Neuron (in vitro differentiated cells): Measurements from ENCODE around the gene SERINC3.

Experiments used
- H2AFZ ChIP-seq: one replicate; pipeline ENCODE4 v1.6.1; 2013; ENCODE audit warnings: low read depth, mild to moderate bottlenecking, inconsistent platforms, low read length, moderate library complexity
- H3K27me3 ChIP-seq: one replicate; pipeline ENCODE4 v1.6.1; 2013; ENCODE audit warnings: low read length; ENCODE audit not compliant: insufficient read depth
- H3K36me3 ChIP-seq: one replicate; pipeline ENCODE4 v1.6.1; 2013; ENCODE audit warnings: low read length; ENCODE audit not compliant: insufficient read depth
- H3K4me1 ChIP-seq: one replicate; pipeline ENCODE4 v1.6.1; 2013; ENCODE audit warnings: low read length; ENCODE audit not compliant: insufficient read depth
- H3K4me3 ChIP-seq: 2 replicates; pipeline ENCODE4 v1.5.1; 2013; ENCODE audit warnings: mild to moderate bottlenecking, low read length, moderate library complexity
- H3K9me3 ChIP-seq: one replicate; pipeline ENCODE4 v1.6.1; 2013; ENCODE audit warnings: low read length

Gene SERINC3

DNA sequence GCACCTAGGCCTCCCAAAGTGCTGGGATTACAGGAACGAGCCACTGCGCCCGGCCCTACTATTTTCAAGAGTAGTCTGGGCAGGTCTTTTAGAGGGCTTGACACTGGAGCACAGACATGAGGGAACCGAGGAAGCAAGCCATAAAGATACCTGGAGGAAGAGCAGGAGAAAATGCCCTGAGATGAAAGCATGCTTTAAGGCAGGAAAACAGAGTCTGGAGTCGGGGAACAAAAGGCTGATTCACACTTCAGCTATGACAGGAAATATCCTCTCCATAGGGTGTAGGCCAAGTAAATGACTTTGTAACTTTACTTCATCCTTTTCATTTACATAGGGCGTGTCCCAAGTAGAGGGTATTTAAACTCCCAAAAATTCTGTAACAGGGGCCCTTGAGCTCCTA lies 4.3 kb upstream of the SERINC3 start:
- Histone ChIP-seq H3K36me3 (no peaks in the 10 kb centered on the region), H3K9me3 (no peaks in the 10 kb centered on the region), H3K4me1 (peaks cover 5% of the 10 kb centered on the region), H3K27me3 (no peaks in the 10 kb centered on the region), H3K4me3 (no peak overlapping the region), H2AFZ (no peak overlapping the region)

GRCh38 chr20:44523746-44524145 lies 1.9 kb upstream of the SERINC3 start:
- Histone ChIP-seq H3K27me3 (no peaks in the 10 kb centered on the region), H3K36me3 (no peaks in the 10 kb centered on the region), H3K4me1 (peaks cover 16% of the 10 kb centered on the region), H2AFZ (peak overlapping the region; percentile 79), H3K9me3 (no peaks in the 10 kb centered on the region), H3K4me3 (no peak overlapping the region)

GRCh38 chr20:44522841-44523240 lies 971 bp upstream of the SERINC3 start:
- Histone ChIP-seq H3K36me3 (no peaks in the 10 kb centered on the region), H2AFZ (peak overlapping the region; percentile 79), H3K9me3 (no peaks in the 10 kb centered on the region), H3K27me3 (no peaks in the 10 kb centered on the region), H3K4me3 (no peak overlapping the region), H3K4me1 (peaks cover 16% of the 10 kb centered on the region)

DNA sequence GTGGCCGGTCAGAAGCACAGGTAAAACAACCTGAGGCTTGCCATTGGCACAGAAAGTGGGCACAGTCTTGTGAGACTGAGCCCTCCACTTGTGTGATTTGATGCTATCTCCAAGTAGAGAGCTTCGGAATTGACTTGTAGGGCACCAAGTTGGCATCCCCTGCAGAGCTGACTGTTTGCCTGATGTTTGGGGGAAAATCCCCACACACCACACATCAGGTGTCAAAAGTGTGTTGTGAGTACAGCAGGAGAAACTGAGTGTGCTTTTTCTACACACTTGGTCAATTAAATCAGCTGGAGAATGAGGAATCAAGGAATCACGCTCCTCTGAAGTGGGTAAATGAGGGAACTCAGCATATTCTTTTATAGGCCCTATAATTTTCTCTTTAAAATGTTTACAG lies 989 bp downstream of the SERINC3 start:
- H3K36me3 ChIP-seq = no peaks in the 10 kb centered on the region
- H3K9me3 ChIP-seq = no peaks in the 10 kb centered on the region
- peaks cover 16% of the 10 kb centered on the region for H3K4me1 ChIP-seq
- H2AFZ ChIP-seq = no peak overlapping the region
- peak overlapping the region; percentile 90 for H3K4me3 ChIP-seq
- H3K27me3 ChIP-seq = no peaks in the 10 kb centered on the region

GRCh38 chr20:44518248-44518647 lies 3.6 kb downstream of the SERINC3 start:
- peaks cover 2% of the 10 kb centered on the region for H3K36me3 ChIP-seq
- H2AFZ ChIP-seq = no peak overlapping the region
- no peaks in the 10 kb centered on the region for H3K9me3 ChIP-seq
- H3K4me3 ChIP-seq = no peak overlapping the region
- H3K4me1 ChIP-seq = peaks cover 16% of the 10 kb centered on the region
- H3K27me3 ChIP-seq = no peaks in the 10 kb centered on the region

DNA sequence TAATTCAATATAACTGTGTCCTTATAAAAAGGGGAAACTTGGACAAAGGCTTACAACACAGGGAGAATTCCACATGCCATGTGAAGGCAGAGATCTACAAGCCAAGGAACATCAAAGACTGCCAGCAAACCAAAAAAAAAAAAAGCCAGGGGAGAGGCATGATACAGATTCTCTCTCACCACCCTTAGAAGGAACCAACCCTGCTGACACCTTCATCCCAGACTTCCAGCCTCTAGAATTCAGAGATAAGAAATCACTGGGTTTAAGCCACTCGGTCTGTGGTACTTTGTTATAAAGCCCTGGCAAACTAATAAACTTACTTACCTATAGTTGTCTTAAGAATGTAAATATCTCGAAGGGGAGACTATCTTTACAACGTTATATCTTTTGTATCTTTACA lies 4.4 kb downstream of the SERINC3 start:
- H2AFZ ChIP-seq = no peak overlapping the region
- H3K4me3 ChIP-seq = no peak overlapping the region
- no peaks in the 10 kb centered on the region for H3K27me3 ChIP-seq
- peaks cover 4% of the 10 kb centered on the region for H3K36me3 ChIP-seq
- H3K9me3 ChIP-seq = no peaks in the 10 kb centered on the region
- peaks cover 13% of the 10 kb centered on the region for H3K4me1 ChIP-seq

DNA sequence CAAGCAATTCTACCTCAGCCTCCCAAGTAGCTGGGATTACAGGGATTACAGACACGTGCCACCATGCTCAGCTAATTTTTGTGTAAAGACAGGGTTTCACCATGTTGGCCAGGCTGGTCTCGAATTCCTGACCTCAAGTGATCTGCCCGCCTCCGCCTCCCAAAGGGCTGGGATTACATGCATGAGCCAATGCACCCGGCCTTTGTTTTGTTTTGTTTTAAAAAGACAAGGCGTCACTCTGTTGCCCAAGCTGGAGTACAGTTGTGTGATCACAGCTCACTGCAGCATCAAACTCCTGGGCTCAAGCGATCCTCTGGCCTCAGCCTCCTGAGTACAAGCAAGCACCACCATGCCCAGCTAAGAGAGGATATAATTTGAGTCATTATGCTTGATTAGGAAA lies 5.4 kb downstream of the SERINC3 start:
- no peak overlapping the region for H2AFZ ChIP-seq
- no peaks in the 10 kb centered on the region for H3K9me3 ChIP-seq
- H3K4me3 ChIP-seq = no peak overlapping the region
- H3K4me1 ChIP-seq = peaks cover 11% of the 10 kb centered on the region
- H3K27me3 ChIP-seq = no peaks in the 10 kb centered on the region
- H3K36me3 ChIP-seq = peaks cover 6% of the 10 kb centered on the region

DNA sequence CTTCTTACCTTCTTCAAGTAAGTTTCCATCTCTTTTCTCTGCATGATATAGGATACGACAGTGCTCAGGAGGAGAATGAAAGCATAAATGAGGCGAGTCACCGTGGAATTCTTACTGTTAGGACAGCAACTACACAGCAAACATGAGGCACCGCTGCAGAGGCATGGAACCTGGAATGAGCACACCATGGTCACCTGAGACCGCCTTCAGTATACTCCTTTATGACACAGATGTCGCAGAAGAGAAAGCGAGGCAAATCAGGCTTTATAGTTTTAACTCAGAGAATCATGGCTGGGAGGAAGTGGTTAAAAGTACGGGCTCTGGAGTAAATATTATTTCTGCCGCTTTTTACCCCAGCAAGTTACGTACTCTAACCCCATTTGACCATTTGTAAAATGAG lies 8.0 kb downstream of the SERINC3 start:
- Histone ChIP-seq H3K27me3 (no peaks in the 10 kb centered on the region), H3K36me3 (peaks cover 22% of the 10 kb centered on the region), H2AFZ (no peak overlapping the region), H3K4me3 (no peak overlapping the region), H3K9me3 (no peaks in the 10 kb centered on the region), H3K4me1 (no peaks in the 10 kb centered on the region)

DNA sequence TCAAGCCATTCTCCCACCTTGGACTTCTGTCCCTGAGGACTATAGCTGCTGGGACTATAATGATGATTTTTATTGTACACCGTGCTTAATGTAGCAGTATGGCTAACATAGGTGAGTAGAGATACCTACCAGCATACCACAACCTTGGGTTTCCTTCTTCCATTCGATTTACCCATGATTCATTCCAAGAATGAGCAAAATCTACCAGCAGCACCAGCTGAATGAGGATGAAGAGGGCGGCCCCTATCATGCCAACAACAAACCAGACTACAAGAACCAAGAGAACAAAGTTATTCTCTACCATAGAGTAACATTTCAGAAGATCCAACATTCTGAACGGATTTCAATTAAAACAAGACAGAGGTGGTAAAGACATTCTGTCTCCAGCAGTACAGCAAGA lies 12.1 kb downstream of the SERINC3 start:
- Histone ChIP-seq H3K36me3 (peaks cover 48% of the 10 kb centered on the region), H2AFZ (no peak overlapping the region), H3K9me3 (no peaks in the 10 kb centered on the region), H3K4me3 (no peak overlapping the region), H3K27me3 (no peaks in the 10 kb centered on the region), H3K4me1 (no peaks in the 10 kb centered on the region)

DNA sequence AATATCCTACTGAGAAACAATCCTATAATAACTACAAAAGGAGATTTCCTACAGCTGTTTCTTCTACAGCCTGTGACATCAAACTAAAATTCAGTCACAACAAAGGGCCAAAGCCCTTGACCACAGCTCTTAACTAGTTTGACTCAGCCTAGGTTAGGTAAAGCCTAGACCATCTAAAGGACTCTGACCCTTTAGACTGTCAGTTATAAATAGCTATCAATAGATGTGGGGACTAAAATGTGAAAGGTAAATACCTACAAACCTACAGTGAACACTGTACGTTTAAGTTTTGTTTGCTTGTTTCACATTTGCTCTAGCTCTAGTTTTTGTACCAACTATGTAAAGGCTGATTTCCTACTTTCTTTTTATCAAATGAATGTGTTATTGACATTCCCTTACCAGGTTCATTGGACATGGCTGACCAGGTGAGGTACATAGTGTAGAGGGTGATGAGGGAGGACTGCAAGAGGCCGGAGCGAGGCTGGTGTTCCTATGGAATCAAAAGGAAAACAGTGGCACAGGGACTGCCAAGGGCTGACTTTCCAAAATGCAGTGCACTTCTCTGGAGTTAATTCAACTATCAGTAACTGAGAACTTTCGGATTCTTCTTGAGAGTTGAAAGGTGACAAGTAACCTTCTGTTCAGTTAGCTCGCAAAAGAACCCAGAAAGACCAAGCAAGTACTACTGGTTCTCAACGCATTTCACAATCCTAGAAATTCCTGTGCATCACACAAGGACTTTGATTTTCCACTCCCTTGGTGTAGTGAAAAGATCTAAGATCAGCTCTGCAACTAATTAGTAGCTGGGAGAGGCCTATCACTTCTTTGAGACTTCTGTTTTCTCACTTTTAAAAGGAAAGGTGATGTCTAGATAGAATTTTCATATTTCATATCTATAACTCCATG lies 17.2 kb downstream of the SERINC3 start:
- no peaks in the 10 kb centered on the region for H3K9me3 ChIP-seq
- peaks cover 80% of the 10 kb centered on the region for H3K36me3 ChIP-seq
- H3K4me1 ChIP-seq = no peaks in the 10 kb centered on the region
- H2AFZ ChIP-seq = no peak overlapping the region
- H3K4me3 ChIP-seq = no peak overlapping the region
- no peaks in the 10 kb centered on the region for H3K27me3 ChIP-seq

DNA sequence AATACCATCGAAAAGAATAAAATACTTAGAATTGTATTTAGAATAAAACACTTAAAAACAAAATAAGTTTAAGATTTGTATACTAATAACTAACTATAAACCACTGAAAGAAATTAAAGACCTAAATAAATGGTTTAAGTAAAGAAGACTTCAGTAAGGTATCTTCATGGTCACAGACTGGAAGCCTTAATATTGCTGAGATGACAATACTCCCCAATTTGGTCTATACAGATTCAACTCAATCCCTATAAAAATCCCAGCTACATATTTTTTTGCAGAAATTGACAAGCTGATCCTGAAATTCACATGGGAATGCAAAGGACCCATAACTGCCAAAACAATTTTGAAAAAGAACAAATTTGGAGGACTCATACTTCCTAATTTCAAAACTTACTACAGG lies 18.9 kb downstream of the SERINC3 start:
- Histone ChIP-seq H3K36me3 (peaks cover 78% of the 10 kb centered on the region), H3K9me3 (no peaks in the 10 kb centered on the region), H3K27me3 (no peaks in the 10 kb centered on the region), H2AFZ (no peak overlapping the region), H3K4me3 (no peak overlapping the region), H3K4me1 (no peaks in the 10 kb centered on the region)

DNA sequence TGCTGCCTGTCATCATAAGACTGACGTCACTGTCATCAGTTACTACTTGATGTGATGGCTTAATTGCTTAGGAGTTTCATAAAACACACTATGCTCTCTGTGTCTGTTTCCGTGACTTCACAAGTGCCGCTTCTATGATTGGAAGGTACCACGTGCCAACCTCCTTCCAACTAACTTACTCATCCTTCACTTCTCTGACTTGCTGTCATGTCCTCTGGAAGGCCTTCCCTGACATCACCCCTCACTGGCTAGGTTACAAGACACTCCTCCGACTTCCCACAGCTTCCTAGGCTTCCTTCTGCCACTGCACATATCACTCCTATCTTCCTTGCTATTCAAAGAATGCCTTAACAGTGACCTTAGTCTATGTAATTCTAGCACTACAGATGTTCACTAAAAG lies 20.4 kb downstream of the SERINC3 start:
- H3K27me3 ChIP-seq = no peaks in the 10 kb centered on the region
- no peaks in the 10 kb centered on the region for H3K4me1 ChIP-seq
- no peaks in the 10 kb centered on the region for H3K9me3 ChIP-seq
- no peak overlapping the region for H3K4me3 ChIP-seq
- H3K36me3 ChIP-seq = peaks cover 76% of the 10 kb centered on the region
- no peak overlapping the region for H2AFZ ChIP-seq

GRCh38 chr20:44500221-44500620 lies 21.6 kb downstream of the SERINC3 start:
- no peak overlapping the region for H3K4me3 ChIP-seq
- H3K36me3 ChIP-seq = peaks cover 82% of the 10 kb centered on the region
- H3K4me1 ChIP-seq = no peaks in the 10 kb centered on the region
- no peak overlapping the region for H2AFZ ChIP-seq
- H3K27me3 ChIP-seq = no peaks in the 10 kb centered on the region
- H3K9me3 ChIP-seq = no peaks in the 10 kb centered on the region

- Histone ChIP-seq H3K9me3 (no peaks in the 10 kb centered on the region), H3K4me3 (no peak overlapping the region), H3K36me3 (peaks cover 79% of the 10 kb centered on the region), H3K4me1 (no peaks in the 10 kb centered on the region), H3K27me3 (no peaks in the 10 kb centered on the region), H2AFZ (no peak overlapping the region)
These were observed 24.1 kb downstream of the SERINC3 start for GRCh38 chr20:44497761-44498160.
